Stimulated activated CD8-positive, alpha-beta memory T cell treated with anti-CD3 and anti-CD28 coated beads, Interleukin-2, amount 100 ng/mL, for 1 hour (primary cell): Measurements from ENCODE around the gene NOXO1.
"Not testable (repeated sequence)": the region's sequence is repeated elsewhere in the genome, so short reads cannot be mapped to it uniquely, and the experiment has no call there.

ENCODE experiments used
- DNase-seq, 2 donors: peaks; one replicate each; pipeline ENCODE4 v3.0.0-alpha.2; 2020; ENCODE audit warnings: low read depth in 2 of 2

The NOXO1 gene

DNA sequence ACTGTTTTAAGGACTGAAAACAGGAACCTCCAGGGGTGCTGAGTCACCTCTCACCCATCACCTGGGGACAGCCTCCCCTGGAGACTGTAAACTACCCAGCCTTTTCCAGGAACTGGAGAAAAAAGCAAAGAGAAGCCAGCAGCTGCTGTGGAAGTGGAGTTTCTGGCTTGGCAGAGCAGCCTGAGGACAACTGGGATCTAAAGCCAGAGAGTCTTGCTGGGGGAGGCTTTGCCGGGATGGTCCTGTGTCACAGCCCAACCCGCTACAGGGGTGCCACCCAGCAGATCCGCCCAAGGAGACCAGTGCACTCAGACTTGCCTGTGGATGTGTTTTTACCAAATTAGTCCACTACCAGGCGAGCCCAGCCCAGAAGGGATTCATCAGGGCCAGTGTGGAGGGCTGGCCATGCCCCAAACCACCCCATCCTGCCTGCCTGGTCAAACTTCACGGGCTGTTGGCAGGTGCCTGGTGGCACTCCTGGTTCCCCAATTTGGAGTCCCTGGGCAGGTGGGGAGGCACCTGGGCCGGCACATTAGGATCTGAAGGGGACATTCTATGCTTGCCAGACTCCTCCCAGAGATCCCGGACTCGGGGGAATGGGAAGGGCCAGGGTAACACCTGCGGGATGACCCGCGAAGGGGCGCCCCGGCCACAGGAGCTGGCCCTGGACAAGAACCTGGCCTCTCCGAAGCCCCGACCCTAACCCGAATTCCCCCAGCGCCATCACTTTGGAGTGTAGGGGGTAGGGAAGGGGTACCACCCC lies 39.0 kb downstream of the NOXO1 start:
- DNase-seq, result no peak

DNA sequence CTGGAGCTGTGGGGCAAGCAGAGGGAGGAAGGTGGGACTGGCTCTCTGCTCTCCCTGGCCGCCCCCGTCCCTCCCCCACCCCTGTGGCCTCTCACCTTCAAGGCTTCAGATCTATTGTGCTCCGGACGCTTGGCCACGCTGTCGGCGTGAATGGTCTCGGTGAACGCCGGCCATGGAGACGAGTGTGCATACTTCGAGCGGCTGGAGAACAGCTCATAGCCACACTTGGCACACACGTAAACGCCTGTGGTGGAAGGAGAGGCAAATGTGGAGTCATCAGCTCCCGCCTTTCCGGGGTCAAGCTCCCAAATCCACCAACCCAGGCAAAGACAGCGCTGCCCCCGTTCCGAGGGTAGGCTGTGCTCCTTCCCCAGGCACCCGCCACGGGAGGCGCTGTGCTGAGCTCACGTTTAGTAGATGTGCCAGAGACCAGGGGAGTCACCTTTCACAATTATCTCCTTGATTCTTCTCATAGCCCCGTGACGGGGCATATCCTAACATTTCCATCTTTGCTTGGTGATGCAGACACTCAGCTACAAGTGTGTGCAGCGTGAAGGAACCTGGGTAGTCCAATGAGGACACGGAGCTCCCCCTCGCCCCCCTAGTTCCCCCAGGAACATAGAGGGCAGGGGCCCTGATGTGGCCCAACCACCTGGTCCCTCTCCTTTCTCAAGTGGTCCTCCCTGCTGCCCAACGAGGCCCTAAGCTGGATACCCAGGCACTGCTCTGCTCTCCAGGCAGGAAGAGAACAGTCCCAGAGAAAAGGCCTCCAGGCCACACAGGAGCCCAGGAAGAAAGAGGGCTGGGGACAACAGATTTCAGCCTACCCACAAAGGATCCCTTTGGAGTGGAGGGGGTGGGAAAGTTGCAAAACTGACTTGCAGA lies 39.9 kb downstream of the NOXO1 start:
- DNase-seq, result no peak

DNA sequence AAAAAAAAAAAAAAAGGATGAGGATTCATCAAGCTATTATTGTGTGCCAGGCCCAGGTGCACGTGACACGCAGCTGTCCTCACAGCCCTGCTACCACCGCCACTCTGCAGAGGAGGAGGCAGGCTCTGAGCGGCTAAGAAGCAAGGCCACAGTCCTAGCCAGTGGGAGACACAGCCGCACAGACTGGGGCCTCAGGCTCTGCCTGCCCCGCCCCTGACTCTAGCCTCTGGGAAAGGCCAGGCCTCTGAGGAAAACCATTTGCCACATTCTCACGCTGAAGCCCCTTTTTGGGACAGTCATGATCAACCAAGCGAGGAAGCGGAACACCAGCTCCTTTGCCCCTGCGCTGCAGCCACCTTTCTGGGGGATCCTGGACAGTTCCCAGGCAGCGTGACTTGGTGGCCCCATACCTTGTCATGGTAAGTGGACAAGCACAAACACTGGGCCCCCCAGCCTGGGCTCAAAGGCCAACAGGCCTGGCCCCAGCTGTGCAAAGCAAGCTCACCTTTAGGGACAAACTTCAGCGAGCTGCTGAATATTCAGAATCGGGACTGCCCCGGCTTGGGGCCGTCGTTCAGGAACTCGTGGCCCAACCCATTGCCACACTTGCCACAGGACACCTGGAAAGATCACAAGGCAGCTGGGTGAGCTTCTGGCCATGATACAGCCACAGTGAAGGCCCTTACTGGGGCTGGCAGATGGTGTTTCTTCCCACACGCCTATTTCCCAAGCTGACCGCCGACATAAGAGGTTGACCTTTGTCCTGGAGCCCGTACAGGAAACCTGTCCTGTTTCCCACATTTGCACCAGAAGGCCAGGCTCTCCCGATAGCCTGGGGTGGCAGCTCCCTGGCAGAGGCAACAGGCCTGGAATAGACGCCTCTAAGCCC lies 40.8 kb downstream of the NOXO1 start:
- no peak for DNase-seq

DNA sequence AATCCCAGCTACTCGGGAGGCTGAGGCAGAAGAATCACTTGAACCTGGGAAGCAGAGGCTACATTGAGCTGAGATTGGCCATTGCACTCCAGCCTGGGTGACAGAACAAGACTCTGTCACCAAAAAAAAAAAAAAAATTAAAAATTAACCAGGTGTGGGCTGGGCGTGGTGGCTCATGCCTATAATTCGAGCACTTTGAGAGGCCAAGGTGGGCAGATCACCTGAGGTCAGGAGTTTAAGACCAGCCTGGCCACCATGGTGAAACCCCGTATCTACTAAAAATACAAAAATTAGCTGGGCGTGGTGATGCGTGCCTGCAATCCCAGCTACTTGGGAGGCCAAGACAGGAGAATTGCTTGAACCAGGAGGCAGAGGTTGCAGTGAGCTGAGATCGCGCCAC lies 41.4 kb downstream of the NOXO1 start:
- DNase-seq, result not testable (repeated sequence)

DNA sequence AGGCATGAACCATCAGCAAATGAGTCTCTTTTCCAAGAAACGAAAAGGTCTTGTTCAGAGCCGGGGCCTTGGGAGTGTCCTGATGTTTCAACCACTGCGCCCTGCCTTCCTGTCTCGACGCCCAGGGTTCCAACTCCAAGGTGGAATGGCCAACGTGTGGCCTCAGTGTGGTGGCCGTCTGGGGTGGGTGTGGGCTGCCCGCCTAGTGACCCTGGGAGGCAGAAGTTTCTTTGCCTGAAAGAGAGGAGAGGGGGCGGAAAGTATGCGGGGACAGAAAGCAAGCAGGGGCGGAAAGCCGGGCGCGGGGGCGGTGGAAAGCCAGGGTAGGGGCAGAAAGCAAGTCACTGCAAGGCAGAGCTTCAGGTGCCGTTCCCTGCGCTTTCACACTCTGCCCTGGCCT lies 42.4 kb downstream of the NOXO1 start:
- DNase-seq, result no peak

DNA sequence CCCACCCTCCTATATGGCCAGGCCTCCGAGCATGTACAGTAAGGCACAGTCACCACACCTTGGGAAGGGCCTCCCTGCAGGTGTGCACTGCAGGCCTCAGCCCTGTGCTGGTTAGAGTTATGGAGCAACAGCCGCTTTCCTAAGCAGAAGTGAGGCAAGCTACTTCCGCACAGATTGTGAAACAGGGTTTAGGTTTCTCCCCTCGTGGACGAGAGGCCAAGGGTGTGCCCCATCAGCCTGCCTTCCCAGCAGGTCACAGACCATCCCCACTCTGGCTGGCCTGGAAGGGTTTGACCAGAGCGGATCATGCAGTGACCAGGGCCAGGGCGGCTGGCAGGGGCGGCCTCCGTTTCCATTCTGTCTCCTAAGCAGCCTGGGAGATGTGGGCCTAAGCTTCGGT lies 43.0 kb downstream of the NOXO1 start:
- DNase-seq, result no peak

DNA sequence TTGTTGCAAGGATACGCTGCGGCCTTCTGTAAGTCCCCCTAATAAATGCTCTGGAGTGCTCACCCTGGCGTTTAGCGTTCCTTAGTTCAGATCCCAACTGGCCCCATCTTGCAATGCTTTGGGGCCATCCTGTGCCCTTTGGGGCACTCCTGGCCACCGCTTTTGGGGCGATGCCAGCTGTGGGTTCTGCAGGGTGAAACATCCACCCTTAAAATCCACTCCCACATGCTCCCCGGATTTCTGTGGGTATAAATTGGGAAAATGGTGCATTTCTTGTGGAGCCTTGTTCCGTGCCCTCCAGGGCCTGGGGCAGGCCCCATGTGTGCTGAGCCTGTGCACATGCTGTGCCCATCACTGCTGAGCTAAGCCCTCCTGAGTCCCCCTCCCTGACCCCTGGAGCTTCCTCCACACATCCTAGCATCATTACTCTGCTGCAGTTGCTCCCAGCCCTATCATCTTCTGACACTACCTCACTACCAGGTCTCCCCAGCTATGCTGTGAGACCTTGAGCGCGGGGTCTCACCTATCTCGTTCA lies 44.3 kb downstream of the NOXO1 start:
- DNase-seq, result no peak

DNA sequence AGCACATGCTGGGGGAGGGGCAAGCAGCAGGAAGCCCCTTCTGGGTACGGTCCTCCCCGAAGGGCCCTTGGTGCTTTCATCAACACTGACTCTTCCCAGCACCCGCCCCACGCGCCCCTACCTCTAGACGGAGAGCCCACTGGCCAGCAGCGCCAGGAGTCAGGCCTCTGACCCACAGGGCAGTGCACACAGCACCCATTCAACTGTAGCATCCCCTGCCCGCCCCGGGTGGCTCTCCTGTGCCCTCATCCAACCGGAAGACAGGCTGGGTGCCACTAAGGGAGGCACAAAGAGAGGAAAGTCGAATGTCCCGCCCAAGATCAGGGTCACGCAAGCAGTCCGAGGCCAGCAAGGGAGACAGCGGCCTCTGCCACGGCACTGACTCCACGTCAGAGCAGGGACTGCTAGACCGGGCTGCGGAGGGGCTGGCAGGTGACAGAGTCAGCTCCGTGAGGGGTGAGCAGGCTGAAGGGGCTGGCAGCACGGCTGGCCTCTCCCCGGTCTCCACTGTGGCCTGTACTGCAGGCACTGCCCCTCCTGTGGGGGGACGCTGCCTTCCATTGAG lies 48.1 kb downstream of the NOXO1 start:
- DNase-seq, result no peak

DNA sequence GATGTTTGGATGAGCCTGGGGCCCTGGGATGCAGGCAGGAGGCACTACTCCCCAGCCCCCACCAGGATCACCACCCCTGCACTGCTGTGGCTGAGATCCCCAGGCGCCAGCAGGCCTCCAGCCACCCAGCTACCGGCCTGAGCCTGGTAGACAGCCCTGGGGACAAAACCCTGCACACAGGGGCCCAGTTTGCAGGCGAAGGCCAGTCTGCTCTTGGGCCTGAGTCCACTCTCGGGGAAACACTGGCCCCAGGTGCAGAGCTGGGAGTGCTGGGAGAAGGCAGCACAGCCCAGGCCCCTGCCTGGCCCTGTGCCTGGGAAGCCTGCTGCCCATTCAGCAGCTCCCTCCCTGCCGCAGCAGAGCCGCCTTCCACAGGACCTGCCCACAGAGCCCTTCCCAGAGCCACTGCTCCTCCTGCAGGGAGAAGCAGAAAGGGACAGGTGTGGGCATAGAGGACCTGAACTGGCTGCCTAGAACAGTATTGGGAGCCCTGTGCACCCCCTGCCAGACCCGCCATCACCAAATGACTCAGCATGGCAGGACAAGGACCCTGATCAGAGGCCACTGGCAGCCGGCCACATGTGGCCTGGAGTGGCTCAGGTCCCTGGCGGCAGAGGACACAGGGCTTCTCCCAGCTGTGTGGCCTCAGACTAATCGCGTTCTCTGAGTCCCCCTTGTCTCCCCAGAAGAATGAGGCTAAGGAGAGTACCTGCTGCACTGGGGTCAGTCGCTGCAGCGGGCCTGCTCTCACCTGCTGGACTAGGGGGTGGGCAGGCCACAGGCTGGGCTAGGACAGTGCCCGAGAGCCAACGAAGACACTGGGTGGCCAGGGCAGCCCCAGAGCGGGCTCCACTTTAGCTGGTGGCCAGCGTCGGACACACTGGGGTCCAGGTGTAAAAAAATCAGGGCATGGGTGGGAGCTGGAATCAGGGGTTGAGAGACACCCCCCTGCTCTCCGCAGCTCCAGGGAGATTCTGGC lies 48.9 kb downstream of the NOXO1 start:
- DNase-seq, result no peak

DNA sequence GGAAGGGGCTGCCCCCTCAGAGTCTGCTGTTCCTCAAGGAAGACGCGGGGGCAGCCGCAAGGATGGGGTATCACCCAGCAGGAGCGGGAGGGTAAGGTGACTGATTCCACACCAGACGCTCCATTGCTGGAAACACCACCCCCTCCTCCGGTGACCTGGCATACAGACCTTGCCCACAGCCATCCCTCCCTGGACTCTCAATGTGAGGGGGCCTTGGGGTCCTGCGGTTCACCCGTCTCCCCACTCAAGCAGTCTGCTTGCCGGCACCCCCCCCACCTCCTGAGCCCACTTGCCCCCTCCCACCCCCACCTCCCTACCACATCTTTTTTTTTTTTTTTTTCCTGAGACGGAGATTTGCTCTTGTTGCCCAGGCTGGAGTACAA lies 50.9 kb downstream of the NOXO1 start:
- DNase-seq, result no peak

DNA sequence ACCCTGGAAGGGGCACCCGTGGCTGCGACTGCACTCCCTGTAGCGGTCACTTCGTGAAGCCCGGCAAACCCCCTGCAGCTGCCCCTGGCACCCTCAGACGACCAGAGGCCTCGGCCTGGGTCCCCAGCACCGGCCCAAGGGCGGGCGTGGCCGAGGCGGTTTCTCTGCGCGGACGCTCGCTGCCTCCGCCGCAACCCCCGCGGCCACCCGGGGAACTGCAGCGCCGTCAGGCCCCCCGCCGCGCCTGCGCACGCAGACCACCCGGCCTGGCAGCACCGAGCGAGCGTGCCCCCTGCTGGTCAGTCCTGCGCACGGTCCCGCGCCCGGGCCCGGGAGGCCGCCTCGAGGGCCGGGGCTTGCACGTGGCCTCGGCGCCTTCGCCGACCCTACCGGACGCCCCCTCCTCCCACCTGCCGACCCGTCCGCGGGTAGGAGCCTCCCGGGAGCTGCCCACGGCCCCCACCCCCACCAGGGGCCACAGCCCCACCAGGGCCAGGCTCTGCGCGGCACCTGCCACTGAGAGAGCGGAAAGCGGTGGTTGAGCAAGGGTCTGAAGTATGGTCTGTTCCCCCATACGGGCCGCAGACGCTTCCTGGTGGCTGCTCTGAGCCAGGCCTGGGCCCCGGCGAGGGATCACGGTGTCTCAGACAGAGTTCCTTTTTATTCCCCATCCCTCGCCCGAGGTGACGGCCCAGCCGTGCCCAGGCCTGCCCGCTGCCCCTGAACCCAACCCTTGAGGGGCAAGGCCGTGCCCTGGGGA lies 51.5 kb downstream of the NOXO1 start:
- peak; percentile 85 to 90 for DNase-seq

DNA sequence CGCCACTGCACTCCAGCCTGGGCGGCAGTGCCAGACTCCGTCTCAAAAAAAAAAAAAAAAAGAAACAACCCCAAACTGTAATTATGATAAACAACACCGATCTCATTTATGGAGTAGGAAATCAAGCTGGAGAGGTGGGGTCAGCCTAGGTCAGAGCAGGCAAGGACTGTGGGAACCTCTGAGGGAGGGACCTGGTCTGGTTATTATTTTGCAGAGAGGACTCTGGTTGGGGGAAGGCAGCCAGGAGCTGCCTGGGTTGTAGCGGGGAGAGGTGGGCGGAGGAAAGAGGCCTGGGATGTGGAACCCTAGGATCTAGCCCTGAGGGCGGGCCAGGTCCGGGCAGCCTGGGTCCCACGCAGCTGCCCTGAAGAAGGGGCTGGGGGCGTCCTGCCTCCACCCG lies 52.2 kb downstream of the NOXO1 start:
- DNase-seq, result no peak
